GM20431 (cell line): Measurements from ENCODE around the gene ELAC2.

Experiments used
- in situ Hi-C: fragments of 300-500 bp; cut with MseI, MboI; formaldehyde crosslinking; loops from one replicate; pipeline ENCODE4 v1.15.0; 2020; ENCODE audit warnings: low sequenced_read_pairs; ENCODE audit not compliant: unreplicated experiment

Gene ELAC2

GRCh38 chr17:13024526-13025257 is 6.9 kb upstream of the ELAC2 start:
- in situ Hi-C loops: loop anchor here (25.0 kb wide), 2 partner anchors 762 to 862 kb away; no protein-coding TSS in a partner anchor

GRCh38 chr17:13024016-13024415 is 6.2 kb upstream of the ELAC2 start:
- in situ Hi-C loops: loop anchor here (25.0 kb wide), 2 partner anchors 762 to 862 kb away; no protein-coding TSS in a partner anchor

DNA sequence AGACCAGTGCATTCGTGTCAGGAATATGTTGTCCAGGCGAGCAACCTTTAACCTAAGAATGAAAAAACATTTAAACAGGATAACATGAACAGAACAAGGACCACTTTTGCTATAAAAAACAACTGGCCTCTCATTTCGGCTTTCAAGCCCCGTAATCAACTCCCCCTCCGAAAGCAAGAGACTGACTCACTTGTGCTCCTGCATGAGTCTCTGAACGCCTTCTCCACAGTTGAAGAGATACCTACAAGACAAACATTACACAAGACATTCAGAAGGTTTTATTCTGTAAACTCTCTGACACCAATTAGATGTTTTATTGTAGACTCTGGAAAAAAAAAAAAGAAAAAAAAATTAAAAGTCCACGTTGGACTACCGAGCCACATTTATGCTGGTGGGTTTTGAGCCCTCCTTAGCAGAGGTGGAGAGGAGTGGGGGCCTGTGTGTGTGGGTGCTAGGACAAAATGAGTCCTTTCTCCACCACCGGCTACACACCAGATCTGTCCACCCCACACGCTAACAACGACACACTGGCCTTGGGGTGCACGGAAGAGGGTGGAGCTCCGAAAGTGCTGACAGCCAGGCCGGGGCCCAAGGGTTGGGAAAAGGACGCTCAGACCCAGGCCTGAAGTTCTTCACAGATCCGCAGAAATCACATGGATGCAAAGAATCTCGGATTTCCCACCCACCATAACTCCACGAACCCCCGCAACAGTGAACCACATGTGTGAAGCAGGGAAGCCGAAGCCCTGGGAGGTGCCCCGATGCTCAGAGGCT is 759 bp downstream of the ELAC2 start:
- in situ Hi-C loops: loop anchor here (25.0 kb wide), 2 partner anchors 755 to 855 kb away; no protein-coding TSS in a partner anchor

DNA sequence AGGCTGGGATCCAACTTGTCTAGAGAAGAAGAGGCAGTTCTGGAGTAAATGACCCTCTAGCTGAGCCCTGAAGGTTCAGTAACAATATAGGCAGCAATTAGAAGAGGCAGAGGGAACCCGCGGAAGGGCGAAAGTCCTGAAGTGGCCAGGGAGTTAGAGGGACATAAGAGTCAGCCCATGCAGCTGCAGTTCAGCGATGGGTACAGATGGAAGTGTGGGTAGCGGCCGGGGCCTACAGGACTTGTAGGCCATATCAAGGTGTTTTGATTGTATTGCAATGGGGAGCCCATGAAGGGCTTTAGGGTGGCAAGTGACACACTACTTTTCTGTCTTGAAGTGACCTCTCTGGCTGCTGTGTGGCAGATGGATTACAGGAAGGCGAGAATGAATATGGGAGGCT is 3.0 kb downstream of the ELAC2 start:
- in situ Hi-C loops: loop anchor here (25.0 kb wide), 2 partner anchors 752 to 852 kb away; no protein-coding TSS in a partner anchor

DNA sequence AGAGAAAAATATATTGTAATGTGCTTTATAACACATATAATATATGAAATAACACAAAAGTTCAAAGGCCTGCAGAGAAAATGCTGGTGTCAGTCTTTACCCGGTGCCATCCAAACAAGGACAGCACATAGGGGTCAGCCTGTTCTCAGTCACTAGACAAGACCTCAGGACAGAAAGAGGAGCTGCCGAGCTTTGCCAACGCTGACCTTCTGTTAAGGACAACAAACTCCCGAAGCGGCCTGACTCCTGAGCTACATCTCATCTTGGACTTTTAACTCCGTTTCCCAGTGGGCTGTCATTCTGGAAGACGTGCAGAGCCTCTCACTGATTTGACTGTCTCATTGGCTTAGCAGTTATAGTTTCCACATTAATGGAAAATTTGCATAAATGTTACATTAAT is 6.9 kb downstream of the ELAC2 start:
- in situ Hi-C loops: loop anchor here (25.0 kb wide), 2 partner anchors 749 to 849 kb away; no protein-coding TSS in a partner anchor

GRCh38 chr17:13008461-13008860 is 9.4 kb downstream of the ELAC2 start:
- in situ Hi-C loops: loop anchor here (25.0 kb wide), 2 partner anchors 746 to 846 kb away; no protein-coding TSS in a partner anchor

GRCh38 chr17:13005530-13005929 is 12.3 kb downstream of the ELAC2 start:
- in situ Hi-C loops: loop anchor here (25.0 kb wide), 2 partner anchors 743 to 843 kb away; no protein-coding TSS in a partner anchor

GRCh38 chr17:13004336-13004735 is 13.5 kb downstream of the ELAC2 start:
- in situ Hi-C loops: loop anchor here (25.0 kb wide), 2 partner anchors 742 to 842 kb away; no protein-coding TSS in a partner anchor

DNA sequence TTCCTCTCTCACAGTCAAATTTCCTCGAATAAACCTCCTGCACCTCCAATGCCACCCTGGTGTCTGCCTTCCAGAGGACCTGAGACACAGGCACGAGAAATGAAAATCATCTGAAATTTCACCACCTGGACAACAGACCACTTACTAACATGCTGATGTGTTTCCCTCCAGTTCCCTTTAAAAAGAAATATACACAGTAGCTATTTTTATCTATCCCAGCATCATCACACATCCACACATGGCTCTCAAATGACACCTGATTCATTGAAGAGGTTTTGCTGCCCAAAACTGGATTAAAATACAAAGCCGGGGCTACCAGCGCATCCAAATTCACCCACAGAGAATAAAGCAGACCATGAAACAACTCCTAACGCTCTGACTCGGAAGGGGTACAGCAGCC is 13.9 kb downstream of the ELAC2 start:
- in situ Hi-C loops: loop anchor here (25.0 kb wide), 2 partner anchors 742 to 842 kb away; no protein-coding TSS in a partner anchor

GRCh38 chr17:13003454-13003851 is 14.4 kb downstream of the ELAC2 start:
- in situ Hi-C loops: loop anchor here (25.0 kb wide), 2 partner anchors 741 to 841 kb away; no protein-coding TSS in a partner anchor

DNA sequence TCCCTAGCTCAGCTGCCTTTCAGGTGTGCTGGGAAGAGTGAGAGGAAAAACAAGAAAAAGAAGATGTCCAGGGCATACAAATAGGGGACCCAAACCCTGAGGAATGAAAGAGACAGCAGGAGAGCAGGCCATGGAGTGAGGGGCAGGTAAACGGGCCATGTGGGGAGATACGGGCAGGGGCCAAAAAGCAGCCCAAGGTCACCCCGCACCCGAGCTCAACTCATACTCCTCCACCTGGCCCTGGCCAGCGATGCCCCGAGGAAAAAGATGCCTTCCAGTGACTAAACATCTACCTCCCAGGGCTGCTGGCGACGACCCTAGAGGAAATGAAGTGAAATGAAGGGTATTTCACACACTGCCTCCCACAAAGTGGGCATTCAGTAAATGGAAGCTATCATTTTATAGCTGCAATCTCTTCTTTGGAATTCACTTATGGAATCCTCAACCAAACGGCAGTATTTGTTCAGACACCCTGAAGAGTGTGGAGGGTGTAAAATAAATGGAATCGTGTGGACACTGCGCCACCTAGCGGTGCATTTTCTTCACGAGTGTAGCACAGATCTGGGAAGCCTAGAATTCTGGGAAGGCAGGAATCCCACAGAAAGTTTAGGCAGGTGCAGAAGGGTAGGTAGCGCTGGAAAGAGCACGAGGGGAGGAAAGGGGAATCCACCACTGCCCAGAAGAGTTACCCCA is 14.9 kb downstream of the ELAC2 start:
- in situ Hi-C loops: loop anchor here (25.0 kb wide), 2 partner anchors 741 to 841 kb away; no protein-coding TSS in a partner anchor

DNA sequence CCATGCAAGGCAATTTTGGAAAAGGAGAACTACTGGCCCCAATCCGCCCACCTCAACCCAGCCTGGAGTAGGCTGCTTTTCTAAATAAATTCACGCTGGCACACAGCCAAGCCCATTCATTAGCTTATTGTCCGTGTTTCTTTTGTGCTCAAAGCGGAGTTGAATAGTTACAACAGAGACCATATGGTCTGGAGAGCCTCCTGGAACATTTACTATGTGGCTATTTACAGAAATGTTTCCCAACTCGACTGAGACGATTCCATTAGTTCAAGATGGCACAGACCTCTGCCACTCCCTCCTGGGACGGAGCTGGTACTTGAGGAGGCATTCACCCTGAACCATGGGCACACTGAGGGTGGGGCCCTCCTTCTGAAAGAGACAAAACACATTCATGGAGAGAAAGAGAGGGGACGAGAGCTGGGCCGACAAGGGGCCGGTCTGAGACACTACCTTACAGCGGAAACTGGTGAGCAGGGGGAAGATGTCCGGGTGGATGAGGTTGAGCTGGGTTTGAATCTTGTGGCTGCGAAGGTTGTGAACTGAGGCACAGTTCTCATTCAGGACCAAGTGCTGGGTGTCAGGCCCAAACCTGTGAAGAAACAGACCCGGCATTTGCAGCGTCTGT is 15.7 kb downstream of the ELAC2 start:
- in situ Hi-C loops: loop anchor here (25.0 kb wide), 2 partner anchors 740 to 840 kb away; no protein-coding TSS in a partner anchor

GRCh38 chr17:13000561-13000960 is 17.3 kb downstream of the ELAC2 start:
- in situ Hi-C loops: loop anchor here (25.0 kb wide), 2 partner anchors 738 to 838 kb away; no protein-coding TSS in a partner anchor

DNA sequence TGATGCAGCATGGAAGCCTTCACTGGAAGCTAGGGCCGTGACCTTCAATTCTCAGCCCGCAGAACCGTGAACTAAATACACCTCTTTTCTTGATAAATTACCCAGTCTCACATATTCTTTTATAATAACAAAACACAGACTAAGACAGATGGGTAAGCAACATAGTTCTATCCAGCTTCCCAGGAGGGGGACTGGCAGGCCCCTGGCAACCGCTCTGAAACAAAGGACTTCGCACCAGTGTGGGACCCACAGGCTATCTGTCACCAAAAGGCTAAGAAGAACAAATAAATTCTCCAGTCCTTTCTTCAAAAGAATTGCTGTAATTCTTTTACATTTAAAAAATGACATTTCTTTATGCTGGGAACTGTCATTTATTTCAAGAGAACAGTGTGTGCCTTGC is 19.0 kb downstream of the ELAC2 start:
- in situ Hi-C loops: no loop called here

DNA sequence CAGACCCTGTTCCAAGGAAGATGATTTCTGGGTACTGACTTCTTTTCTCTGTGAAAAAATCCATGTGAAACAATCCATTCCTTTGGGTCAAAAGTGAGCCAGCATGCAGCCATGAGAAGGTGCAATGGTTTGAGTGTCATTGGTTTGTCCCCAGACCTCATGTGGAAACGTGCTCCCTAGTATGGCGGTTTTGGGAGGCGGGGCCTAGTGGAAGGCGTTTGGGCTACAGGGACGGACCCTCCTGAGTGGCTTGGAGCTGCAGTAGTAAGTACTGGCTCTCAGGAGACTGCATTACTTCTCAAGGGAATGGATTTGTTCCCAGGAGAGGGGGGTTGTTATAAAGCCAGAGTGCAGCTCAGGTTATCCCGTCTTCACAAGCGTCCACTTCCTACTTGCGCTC is 19.4 kb downstream of the ELAC2 start:
- in situ Hi-C loops: no loop called here

GRCh38 chr17:12996941-12997340 is 20.9 kb downstream of the ELAC2 start:
- in situ Hi-C loops: no loop called here

- in situ Hi-C loops: no loop called here
These were observed 21.5 kb downstream of the ELAC2 start for GRCh38 chr17:12996357-12996756.

DNA sequence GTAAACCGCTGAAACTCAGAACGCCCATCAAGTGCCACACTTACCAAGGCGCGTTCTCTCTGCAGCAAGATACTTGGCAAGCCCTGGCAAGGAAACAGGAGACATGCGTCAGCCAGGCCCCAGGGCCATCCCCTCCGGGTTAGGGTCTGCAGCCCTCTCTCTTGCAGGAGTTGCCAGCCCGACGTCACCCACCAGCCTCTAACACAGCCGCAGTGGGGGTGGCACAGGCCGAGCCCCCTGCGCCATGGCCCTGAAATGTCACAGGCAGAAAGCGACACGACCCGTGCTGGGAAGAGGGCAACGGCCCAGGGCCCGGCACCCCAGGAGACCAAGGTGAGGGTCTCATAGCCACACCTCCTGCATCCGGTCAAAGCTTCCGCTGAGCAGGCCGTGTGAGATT is 21.9 kb downstream of the ELAC2 start:
- in situ Hi-C loops: no loop called here

DNA sequence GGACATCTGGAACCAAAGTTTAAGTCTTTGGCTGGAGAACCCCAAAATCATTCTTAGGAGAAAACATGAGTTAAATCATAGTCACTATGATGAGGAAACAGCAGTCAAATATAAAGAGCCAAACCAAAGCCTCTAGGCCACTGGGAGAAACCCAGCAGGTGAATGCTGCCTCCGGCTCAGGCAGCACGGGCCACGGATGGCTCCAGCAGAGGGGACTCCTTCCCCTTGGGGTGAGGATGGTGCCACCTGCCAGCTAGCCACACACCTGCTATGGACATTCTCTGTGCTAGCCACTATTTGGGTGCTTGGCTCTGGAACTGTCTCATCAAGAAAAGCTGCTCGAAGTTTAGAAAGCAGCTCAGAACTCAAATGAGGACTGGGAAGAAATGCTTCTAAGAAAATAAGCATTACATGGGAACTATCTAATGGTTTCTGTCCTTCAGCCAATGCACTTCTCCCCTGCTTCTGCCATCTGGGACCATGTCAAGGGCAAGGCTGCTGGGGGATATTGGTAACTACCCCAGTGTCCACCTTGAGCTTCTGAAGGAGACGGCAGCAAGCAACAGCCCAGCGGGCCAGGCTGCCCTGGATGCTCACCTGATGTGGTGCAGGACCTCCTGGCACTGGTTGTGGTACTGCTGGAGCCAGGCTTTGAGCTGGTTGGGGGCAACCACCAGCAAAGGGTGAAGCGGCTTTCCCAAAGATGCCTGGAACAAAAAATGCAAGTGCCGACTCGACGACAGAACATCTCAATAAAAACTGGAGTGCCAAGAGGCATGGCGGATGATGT is 22.5 kb downstream of the ELAC2 start:
- in situ Hi-C loops: no loop called here
